Measurements from ENCODE around the gene CEP85L.

DNA sequence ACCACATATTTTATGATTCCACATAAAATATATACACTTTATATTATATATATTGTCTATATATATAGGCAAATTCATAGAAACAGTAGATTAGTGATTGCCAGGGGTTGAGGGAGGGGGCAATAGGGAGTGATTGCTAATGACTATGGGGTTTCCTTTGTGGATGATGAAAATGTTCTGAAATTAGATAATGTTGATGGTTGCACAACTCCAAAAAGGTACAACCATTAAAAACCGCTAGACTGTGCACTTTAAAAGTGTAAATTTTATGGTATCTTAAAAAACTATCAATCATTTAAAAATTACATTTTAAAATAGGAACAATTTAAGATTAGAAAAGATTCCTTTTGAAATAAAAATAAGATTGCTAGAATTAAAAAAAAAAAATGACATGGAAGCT, 23.8 kb upstream of the CEP85L start:
- TF ChIP-seq, protein P1, sequence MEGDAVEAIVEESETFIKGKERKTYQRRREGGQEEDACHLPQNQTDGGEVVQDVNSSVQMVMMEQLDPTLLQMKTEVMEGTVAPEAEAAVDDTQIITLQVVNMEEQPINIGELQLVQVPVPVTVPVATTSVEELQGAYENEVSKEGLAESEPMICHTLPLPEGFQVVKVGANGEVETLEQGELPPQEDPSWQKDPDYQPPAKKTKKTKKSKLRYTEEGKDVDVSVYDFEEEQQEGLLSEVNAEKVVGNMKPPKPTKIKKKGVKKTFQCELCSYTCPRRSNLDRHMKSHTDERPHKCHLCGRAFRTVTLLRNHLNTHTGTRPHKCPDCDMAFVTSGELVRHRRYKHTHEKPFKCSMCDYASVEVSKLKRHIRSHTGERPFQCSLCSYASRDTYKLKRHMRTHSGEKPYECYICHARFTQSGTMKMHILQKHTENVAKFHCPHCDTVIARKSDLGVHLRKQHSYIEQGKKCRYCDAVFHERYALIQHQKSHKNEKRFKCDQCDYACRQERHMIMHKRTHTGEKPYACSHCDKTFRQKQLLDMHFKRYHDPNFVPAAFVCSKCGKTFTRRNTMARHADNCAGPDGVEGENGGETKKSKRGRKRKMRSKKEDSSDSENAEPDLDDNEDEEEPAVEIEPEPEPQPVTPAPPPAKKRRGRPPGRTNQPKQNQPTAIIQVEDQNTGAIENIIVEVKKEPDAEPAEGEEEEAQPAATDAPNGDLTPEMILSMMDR (IDR thresholded peaks at IDR 0.05 in 8 of 11, conservative IDR thresholded peaks at IDR 0.05 in 3 of 11) = no peak
- TF ChIP-seq POLR2A (IDR thresholded peaks at IDR 0.05) (no peak), POLR2AphosphoS5 (IDR thresholded peaks at IDR 0.05) (no peak)
